Dedifferentiated amniotic fluid mesenchymal stem cell (primary cell): ENCODE measurements around the gene ASB18.
A peak's percentile ranks its signal among the peaks of the same experiment; 100 is the strongest.

ENCODE experiments used
- DNase-seq: peaks from one replicate; pipeline ENCODE4 v3.0.0-alpha.2; 2016; ENCODE audit errors: extremely low spot score

ASB18 gene

GRCh38 chr2:236173729-236174607 is 90.2 kb downstream of the ASB18 start:
- no peak for DNase-seq

GRCh38 chr2:236173036-236173728 is 91.0 kb downstream of the ASB18 start:
- no peak for DNase-seq

DNA sequence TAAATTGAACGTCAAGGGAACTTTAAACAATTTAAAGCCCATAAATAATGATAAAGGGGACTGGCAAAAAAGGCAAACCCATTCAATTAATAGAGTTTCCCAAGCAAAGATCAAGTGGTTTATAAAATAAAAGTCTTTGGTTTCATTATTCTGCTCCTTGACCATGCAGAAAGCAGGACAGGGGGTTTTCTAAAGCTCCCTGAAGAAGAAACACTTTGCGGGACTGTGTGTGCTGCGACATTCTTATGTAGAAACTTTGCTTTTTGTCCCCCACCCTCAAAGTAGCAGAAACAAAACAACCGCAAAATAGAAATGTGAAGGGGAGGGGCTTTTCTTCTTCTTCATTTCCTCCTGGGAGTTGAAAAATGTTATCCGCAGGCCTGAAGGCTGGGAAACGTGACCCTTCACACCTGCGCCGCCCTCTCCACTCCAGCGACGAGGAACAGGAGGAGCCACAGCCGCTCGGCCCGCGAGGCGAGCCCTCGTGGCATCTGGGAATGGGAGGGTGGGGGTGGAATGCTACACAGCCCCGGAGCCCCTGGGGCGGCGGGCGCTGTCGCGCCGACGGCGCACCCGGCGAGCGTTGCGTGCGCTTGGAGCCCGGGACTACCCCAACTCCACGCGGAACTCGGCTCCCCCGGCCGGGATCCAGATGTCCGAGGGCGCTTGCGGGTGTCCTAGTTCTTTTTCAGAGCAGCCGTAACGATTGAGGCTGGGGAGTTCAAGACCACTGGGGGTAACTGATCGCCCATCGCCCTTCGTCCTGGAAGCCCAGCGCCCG is 91.8 kb downstream of the ASB18 start:
- no peak for DNase-seq

GRCh38 chr2:236171680-236172254 is 92.4 kb downstream of the ASB18 start:
- no peak for DNase-seq

DNA sequence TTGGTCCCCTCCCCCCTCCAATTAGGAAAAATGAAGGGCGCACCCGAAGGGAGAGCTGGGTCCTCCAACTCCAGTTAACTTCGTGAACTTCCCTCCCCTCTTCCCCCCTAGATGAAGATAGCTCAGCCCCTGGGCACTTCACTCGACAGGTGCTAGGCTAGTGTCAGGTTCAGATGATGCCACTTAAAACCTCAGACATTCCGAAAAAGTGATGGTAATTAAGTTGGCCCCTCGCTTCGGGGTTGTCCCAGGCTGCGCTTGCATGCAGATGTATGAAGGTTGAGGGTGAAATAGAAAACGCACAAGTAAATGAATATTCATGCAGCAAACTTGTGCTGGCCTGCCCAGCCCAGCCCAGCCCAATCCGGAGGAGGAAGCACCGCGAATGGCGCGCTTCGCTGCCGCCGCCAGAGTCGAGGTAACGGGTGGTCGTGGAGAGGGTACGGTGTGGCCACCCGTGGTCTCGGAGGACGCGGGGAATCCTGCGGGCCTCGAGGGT is 93.0 kb downstream of the ASB18 start:
- DNase-seq, result no peak

- DNase-seq, result no peak
These were observed 93.5 kb downstream of the ASB18 start for GRCh38 chr2:236170590-236171165.

DNA sequence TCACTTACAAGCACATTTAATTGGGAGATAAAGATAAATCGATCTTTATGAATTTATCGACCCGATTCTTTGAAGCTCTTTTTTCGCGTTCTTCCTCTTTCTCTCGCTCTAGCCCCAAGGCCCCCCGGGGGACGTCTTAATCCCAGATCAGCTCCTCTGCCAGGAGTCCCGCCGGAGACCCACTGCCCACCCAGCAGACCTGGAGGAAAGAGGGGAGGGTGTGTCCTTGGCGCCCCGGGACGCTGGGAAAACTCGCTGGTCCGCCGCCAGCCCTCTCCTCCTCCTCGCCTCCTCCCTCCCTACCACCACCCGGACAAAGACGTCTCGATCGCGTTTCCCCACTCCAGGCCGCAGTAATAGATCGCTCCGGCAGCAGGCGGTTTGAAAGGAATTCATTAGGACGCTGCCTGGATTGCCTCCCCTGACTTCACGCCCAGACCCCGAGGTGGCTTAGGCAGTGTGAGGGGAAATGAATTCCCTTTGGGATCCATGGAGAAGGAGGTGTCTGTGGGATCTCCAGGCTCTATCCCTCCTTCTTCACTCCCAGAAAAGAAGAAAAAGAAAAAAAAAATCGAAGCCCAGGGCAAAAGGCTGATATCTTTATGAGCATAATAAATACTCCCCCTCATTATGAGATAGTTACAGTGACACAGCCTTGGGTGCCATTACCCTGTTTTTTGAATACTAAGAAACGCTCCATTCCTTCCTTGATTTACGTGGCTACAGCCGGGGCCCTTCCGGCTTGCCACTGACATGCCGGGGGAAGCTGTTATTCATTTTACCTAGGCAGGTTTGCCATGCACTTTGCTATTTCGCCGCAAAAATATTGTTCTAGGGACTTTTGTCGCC is 94.2 kb downstream of the ASB18 start:
- no peak for DNase-seq

DNA sequence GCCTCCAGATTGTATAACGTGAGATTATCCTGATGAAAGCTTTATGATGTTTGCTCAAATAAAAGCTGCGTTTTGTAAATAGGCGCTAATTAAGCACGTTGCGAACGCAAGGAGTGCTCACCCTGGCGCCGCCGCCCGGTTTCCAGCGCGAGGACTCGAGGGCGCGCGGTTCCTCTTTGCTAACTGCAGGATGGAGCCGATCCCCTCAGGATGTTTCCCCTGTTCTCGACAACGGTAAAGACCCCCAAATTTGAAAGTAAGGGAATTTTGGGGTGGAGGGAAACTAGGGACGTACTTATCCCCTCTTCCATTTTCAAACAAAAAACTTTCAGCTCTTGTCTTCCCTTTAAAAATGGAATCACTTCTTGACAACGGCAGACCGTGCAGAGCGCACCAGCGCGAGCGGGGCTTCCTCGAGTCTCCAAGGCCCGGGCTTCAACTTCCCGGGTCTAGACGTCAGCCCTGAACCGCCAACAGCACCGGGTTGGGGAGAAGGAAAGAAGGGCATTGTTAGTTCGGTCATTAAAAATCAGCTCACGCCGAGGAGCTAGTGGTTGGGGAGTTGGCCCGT is 95.0 kb downstream of the ASB18 start:
- DNase-seq, result no peak

DNA sequence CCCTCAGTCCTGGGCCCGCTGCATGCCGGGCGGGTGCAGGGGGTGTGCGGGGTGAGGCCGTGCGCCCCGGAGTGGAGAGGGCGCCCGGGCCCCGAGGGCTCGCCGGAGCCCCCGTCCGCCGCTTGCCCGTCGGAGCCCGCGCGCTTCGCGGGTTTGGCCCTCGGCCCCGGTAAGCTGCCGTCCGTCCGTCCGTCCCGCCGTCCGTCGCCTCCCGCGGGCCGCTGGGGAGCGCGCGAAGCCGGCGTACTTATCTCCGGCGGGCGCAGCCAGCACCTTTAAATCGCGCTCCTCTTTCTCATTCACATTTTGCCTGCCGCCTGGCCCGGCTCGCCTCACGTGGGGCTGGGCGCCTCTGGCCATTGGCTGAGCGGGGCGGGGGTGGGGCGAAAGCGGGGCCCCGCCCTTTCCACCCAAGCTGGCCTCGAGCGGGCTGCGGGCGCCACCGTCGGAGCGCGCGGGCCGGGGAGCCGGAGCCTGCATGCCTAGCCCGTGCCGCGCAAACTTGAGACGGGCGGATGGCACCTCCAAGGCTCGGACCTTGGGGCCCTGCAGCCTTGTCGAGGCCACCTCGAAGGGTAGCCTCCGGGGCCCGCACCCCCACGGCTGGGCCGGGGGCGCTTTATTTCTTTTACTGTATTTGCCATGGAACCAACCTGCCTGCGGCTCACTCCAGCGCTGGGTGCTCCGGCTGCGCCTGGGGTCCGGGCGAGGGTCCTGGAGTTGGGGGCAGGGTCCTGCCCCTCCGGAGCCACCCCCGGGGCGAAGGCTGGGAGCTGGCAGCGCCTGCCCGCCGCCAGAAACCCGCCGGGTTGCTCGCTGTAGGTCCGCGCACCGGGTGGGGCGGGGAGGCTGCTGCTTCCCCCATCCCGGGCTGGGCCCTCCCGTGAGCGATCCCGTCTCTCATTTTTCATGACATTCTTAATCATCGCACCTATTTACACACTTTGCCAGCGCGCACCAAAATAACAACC is 95.8 kb downstream of the ASB18 start, which contains the start of gene GBX2:
GBX2 (minus strand) TSS at position 277 of the 971 bp plus-strand sequence. CDS start 415 bp downstream, outside the sequence.
- peak; percentile 56 for DNase-seq

- no peak for DNase-seq
These were observed 96.7 kb downstream of the ASB18 start for GRCh38 chr2:236167297-236168109.

- DNase-seq, result no peak
These were observed 97.4 kb downstream of the ASB18 start for GRCh38 chr2:236166796-236167296.

DNA sequence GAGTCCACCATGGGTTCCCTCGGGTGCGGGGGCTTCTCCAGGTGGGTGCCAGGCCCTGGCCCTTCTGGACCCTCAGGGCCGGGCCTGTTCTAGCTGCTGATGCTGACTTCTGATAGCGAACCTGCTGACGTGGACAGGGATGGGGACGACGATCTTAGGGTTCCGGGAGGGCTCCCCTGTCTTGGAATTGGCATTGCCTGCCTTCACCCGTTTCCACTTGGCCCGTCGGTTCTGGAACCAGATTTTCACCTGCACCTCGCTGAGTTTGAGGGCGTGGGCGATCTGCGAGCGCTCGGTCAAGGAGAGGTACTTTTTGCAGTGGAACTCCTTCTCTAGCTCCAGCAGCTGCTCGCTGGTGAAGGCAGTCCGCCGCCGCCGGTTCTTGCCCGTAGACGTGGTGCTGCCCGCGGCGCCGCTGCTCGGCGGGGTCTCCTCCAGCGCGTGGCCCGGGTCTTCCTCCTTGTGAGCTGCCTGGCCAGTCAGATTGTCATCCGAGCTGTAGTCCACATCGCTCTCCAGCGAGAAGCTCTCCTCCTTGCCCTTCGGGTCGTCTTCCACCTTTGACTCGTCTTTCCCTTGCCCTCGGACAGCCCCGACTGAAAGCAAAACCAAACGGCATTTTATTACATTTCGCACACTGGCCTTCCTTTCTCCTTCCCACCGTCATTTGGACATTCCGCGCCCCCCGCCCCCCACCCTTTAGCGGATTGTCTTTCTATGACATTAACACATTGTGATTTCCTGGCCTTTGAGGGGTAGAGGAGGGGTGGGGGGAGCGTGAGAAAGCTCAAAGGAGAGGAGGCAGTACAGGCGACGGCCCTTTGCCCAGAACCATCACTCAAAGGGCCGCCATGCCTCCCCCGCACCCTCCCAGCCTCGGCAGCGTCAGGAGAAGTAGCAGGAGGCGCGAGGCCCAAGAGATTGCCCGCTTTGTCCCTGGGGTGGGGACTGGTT is 98.1 kb downstream of the ASB18 start:
- DNase-seq, result no peak

GRCh38 chr2:236164925-236165841 is 99.0 kb downstream of the ASB18 start:
- DNase-seq, result no peak

GRCh38 chr2:236164201-236164924 is 99.8 kb downstream of the ASB18 start:
- no peak for DNase-seq
